Measurements from ENCODE around the gene ZMYND8. TPM values are rescaled to one million over a fixed set of nuclear protein-coding genes. Genes with fewer than 3 reads are reported as not detected.

Gene ZMYND8
- total and polyA plus RNA-seq, 2 of the 8 experiments (the other 6 are each of a cell fraction or from before 2014, with no cell fraction given), result 50.5 to 163 TPM

DNA sequence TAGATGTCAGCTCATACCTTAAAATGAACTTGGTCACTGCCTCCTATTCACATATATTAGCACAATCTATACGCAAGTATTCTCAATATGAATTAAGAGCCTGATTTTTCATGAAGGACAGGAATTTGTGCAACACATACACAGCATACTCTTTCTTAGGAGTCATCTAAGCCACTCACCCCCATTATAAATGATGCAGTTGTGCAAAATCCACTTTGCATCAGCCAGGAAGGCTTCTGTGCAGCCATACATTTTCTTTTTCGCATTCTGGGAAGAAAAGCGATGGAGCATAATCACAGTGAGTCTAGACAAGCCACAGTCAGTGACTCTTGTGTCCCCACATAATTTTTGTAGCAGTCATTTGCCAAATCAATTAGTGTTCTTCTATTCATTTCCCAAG, 66.5 kb downstream of the ZMYND8 start:
- Histone ChIP-seq H3K23me2 (ENCODE audit: low read depth, low read length) (no peaks in the 10 kb centered on the region), H2BK20ac (ENCODE audit: low read length) (no peak overlapping the region), H2AK5ac (ENCODE audit: low read depth, low read length) (no peak overlapping the region), H3K36me3 (ENCODE audit: control insufficient read depth in 2 of 4, insufficient read depth in 4 of 4, low read length in 3 of 4) (peaks cover 29 to 94% (median 70%) of the 10 kb centered on the region in 4 experiments), H3K27me3 (replicated peaks in 1 of 4; ENCODE audit: control insufficient read depth in 3 of 4, extremely low read depth in 1 of 4, insufficient read depth in 3 of 4, low read length in 3 of 4) (no peaks in the 10 kb centered on the region), H4K8ac (ENCODE audit: extremely low read depth, insufficient read depth, low read length) (no peak overlapping the region), H2BK15ac (ENCODE audit: low read length) (no peak overlapping the region), H3K4me2 (ENCODE audit: insufficient read depth in 1 of 2, low read depth in 2 of 2, low read length in 2 of 2) (no peak overlapping the region), H2BK12ac (ENCODE audit: low read depth, low read length) (no peak overlapping the region), H3K56ac (replicated peaks; ENCODE audit: insufficient read length, low read depth, low read length) (no peak overlapping the region), H3K4me3 (ENCODE audit: extremely low read depth in 1 of 4, insufficient read depth in 2 of 4, low read depth in 3 of 4, low read length in 4 of 4) (no peak overlapping the region), H3K23ac (ENCODE audit: insufficient read length) (no peak overlapping the region), H4K5ac (ENCODE audit: insufficient read length, low read depth, low read length) (no peak overlapping the region), H3K79me1 (ENCODE audit: low read depth, low read length) (0 out of 2 replicates have a peak, but pooled peaks cover 3% of the 10 kb centered on the region), H3K27ac (ENCODE audit: low read depth, low read length) (no peak overlapping the region), H3K9me3 (ENCODE audit: insufficient read depth in 2 of 2, low read depth in 1 of 2, low read length in 1 of 2) (no peaks in the 10 kb centered on the region), H2BK5ac (ENCODE audit: low read depth, low read length) (no peak overlapping the region), H3K79me2 (ENCODE audit: control insufficient read depth in 1 of 2, insufficient read depth in 2 of 2, low read length in 2 of 2) (peaks cover 0 to 41% of the 10 kb centered on the region in 2 experiments; a peak in 2 of 4 replicates), H3K9ac (replicated peaks in 1 of 4; ENCODE audit: extremely low read depth in 1 of 4, low read depth in 3 of 4, low read length in 3 of 4) (no peak overlapping the region), H3K18ac (ENCODE audit: extremely low read depth, low read length) (no peak overlapping the region), H3K4me1 (replicated peaks in 1 of 4; ENCODE audit: control insufficient read depth in 3 of 4, insufficient read depth in 4 of 4, low read length in 3 of 4) (peaks cover 0 to 6% (median 0%) of the 10 kb centered on the region in 4 experiments; a peak in 1 of 7 replicates), H4K91ac (replicated peaks; ENCODE audit: insufficient read length, low read length) (no peak overlapping the region), H4K20me1 (replicated peaks in 1 of 2; ENCODE audit: control insufficient read depth in 1 of 2, insufficient read depth in 2 of 2, low read length in 2 of 2) (peaks cover 0 to 1% of the 10 kb centered on the region in 2 experiments), H2BK120ac (replicated peaks; ENCODE audit: low read depth, low read length) (no peak overlapping the region), H3K14ac (ENCODE audit: insufficient read length) (no peak overlapping the region), H2AFZ (ENCODE audit: low read length) (no peak overlapping the region), H3K4ac (replicated peaks; ENCODE audit: insufficient read length, low read depth, low read length) (no peak overlapping the region)
- ChIA-PET CTCF (ENCODE audit: partially characterized antibody) (interaction anchor here (0.7 to 2.1 kb wide), 4 partner anchors 10 to 232 kb away, joined by 3 to 5 read pairs (median 4); no protein-coding TSS in a partner anchor), POLR2A (ENCODE audit: partially characterized antibody) (interaction anchor here (0.7 to 2.0 kb wide), 4 partner anchors 13 to 63 kb away, joined by 3 to 5 read pairs (median 4); no protein-coding TSS in a partner anchor)
- no peak for FAIRE-seq
- TF ChIP-seq EP300 (IDR thresholded peaks at IDR 0.05; ENCODE audit: borderline replicate concordance in 1 of 2, low read depth in 2 of 2, low read length in 2 of 2) (no peak), BCL11A (IDR thresholded peaks at IDR 0.05; ENCODE audit: low read depth in 2 of 2, low read length in 2 of 2) (no peak), SP2 (IDR thresholded peaks at IDR 0.05; ENCODE audit: low read length) (no peak), MAFK (IDR thresholded peaks at IDR 0.05; ENCODE audit: low read depth, low read length) (no peak), BRCA1 (IDR thresholded peaks at IDR 0.05; ENCODE audit: low read depth, low read length) (no peak), HDAC2 (IDR thresholded peaks at IDR 0.05; ENCODE audit: borderline replicate concordance in 1 of 2, low read depth in 2 of 2, low read length in 2 of 2) (no peak), FOSL1 (IDR thresholded peaks at IDR 0.05; ENCODE audit: insufficient read depth, low read depth, low read length) (no peak), SUZ12 (IDR thresholded peaks at IDR 0.05; ENCODE audit: low read length) (no peak), CHD2 (IDR thresholded peaks at IDR 0.05; ENCODE audit: low read length) (no peak)
- WGBS, 2 experiments (ENCODE audit: extremely low coverage in 1 of 2, insufficient coverage in 1 of 2, insufficient read length in 1 of 2, insufficient replicate concordance in 2 of 2, low coverage in 1 of 2, low lambda C conversion rate in 2 of 2, missing lambda C conversion rate in 1 of 2), result 91% methylated on average over 3 of the region's 3 CpGs; no CpG with 5 or more reads in 1 of the 2 experiments
- no peak for DNase-seq (ENCODE audit: low read depth in 1 of 2, low spot score in 2 of 2)

Measured in H1 (cell line).